Fibroblast of lung (primary cell): ENCODE results near the gene UCP3. TPM values are rescaled to one million over a fixed set of nuclear protein-coding genes. Genes with fewer than 3 reads are reported as not detected.

Source experiments
- DNase-seq, 2 donors: peaks; one replicate each; pipeline versions ENCODE4 v3.0.0 to v3.0.0-alpha.2; 2010; ENCODE audit warnings: low read depth in 2 of 2
- H2AFZ ChIP-seq: 2 replicates; pipeline ENCODE4 v1.5.1; 2012; ENCODE audit warnings: low read length, control low read depth, inconsistent platforms
- H3K27ac ChIP-seq: 2 replicates; pipeline ENCODE4 v1.5.1; 2011; ENCODE audit warnings: low read length, control low read depth; ENCODE audit not compliant: insufficient read depth
- H3K27me3 ChIP-seq: 2 replicates; pipeline ENCODE4 v1.5.1; 2011; ENCODE audit warnings: mild to moderate bottlenecking, low read length; ENCODE audit not compliant: control insufficient read depth, insufficient read depth
- H3K36me3 ChIP-seq: 2 replicates; pipeline ENCODE4 v1.5.1; 2011; ENCODE audit warnings: low read length; ENCODE audit not compliant: control insufficient read depth, insufficient read depth
- H3K4me1 ChIP-seq: 2 replicates; pipeline ENCODE4 v1.5.1; 2011; ENCODE audit warnings: low read length; ENCODE audit not compliant: control insufficient read depth, insufficient read depth; ENCODE audit errors: extremely low read depth
- H3K4me2 ChIP-seq: 2 replicates; pipeline ENCODE4 v1.5.1; 2011; ENCODE audit warnings: low read length, control low read depth; ENCODE audit not compliant: insufficient read depth; ENCODE audit errors: extremely low read depth
- H3K4me3 ChIP-seq, 4 experiments: fragments of 200-600 bp in 1 of 4; sonication (generic) in 1 of 4; replicated peaks in 1 of 4; 2 replicates each; pipeline ENCODE4 v1.5.1; 2011 to 2016; ENCODE audit warnings: low read length in 4 of 4, low read depth in 3 of 4, mild to moderate bottlenecking in 3 of 4, control low read depth in 2 of 4, inconsistent platforms in 1 of 4, mixed read lengths in 1 of 4; ENCODE audit not compliant: insufficient read depth in 1 of 4; ENCODE audit errors: control extremely low read depth in 1 of 4
- H3K79me2 ChIP-seq: 2 replicates; pipeline ENCODE4 v1.5.1; 2012; ENCODE audit warnings: mild to moderate bottlenecking, low read length, inconsistent platforms; ENCODE audit not compliant: control insufficient read depth, insufficient read depth
- H3K9ac ChIP-seq: 2 replicates; pipeline ENCODE4 v1.5.1; 2011; ENCODE audit warnings: mild to moderate bottlenecking, low read length, control low read depth; ENCODE audit not compliant: insufficient read depth
- H3K9me3 ChIP-seq: 2 replicates; pipeline ENCODE4 v1.5.1; 2012; ENCODE audit warnings: low read depth, low read length; ENCODE audit not compliant: control insufficient read depth, insufficient read depth
- H4K20me1 ChIP-seq: 2 replicates; pipeline ENCODE4 v1.5.1; 2011; ENCODE audit warnings: low read length; ENCODE audit not compliant: control insufficient read depth, insufficient read depth; ENCODE audit errors: extremely low read depth
- CTCF ChIP-seq, 2 donors: IDR thresholded peaks in 1 of 2; conservative IDR thresholded peaks in 1 of 2; 1 replicate in 1 of 2; 2 replicates in 1 of 2; pipeline ENCODE4 v1.5.1; 2011 to 2012; ENCODE audit warnings: low read length in 2 of 2, control low read depth in 1 of 2, inconsistent platforms in 1 of 2, low read depth in 1 of 2, mild to moderate bottlenecking in 1 of 2
- EZH2 ChIP-seq: IDR thresholded peaks from 2 replicates; pipeline ENCODE4 v1.5.1; 2012; ENCODE audit warnings: low read length, control low read depth, mild to moderate bottlenecking; ENCODE audit errors: missing control alignments
- polyA plus RNA-seq, 2 donors: library from polyadenylated mRNA; depleted of rRNA in 1 of 2; stranded (reverse) in 1 of 2; unstranded in 1 of 2; fragments of >200 nt; gene quantifications; 2 replicates each; pipeline ENCODE4 v1.2.1, GENCODE V29; 2011 to 2012; ENCODE audit warnings: missing spikeins in 1 of 2
- total RNA-seq: library from RNA; depleted of rRNA; stranded (reverse); fragments of >200 nt; gene quantifications from 2 replicates; pipeline ENCODE4 v1.2.1, GENCODE V29; 2014

UCP3 gene
- total and polyA plus RNA-seq, 2 donors (not counting 1 experiment from before 2014, with no cell fraction given), result 0.18 to 0.33 TPM

- Histone ChIP-seq H2AFZ (no peak overlapping the region), H3K27ac (no peak overlapping the region), H3K4me3 (no peak overlapping the region), H3K36me3 (peaks cover 6% of the 10 kb centered on the region), H3K27me3 (no peaks in the 10 kb centered on the region), H3K9me3 (no peaks in the 10 kb centered on the region), H3K4me1 (no peaks in the 10 kb centered on the region), H4K20me1 (no peaks in the 10 kb centered on the region), H3K4me2 (no peak overlapping the region), H3K9ac (no peak overlapping the region), H3K79me2 (no peaks in the 10 kb centered on the region)
- DNase-seq, result no peak
- TF ChIP-seq EZH2 (no peak), CTCF (conservative IDR thresholded peaks at IDR 0.05 in 1 of 2, IDR thresholded peaks at IDR 0.05 in 1 of 2; ENCODE audit: low read depth in 1 of 2, low read length in 2 of 2) (no peak)
Measured at GRCh38 chr11:74044538-74044937, 35.7 kb upstream of the UCP3 start.

DNA sequence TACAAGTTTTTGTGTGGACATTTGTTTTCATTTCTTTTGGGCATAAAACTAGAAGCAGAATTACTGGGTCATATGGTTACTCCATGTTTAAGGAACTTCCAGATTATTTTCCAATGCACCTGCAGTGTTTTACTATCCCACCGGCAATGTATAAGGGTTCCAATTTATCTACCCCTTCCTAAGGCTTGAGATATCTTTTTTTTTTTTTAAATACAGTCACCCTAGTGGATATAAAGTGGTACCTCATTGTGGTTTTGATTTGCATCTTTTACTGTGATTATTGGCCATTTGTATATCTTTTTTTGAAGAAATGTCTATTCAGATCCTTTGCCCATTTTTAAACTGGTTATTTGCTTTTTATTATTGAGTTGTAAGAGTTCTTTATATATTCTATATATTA lies 34.6 kb upstream of the UCP3 start:
- Histone ChIP-seq H3K27me3 (no peaks in the 10 kb centered on the region), H4K20me1 (no peaks in the 10 kb centered on the region), H3K4me2 (no peak overlapping the region), H3K4me1 (no peaks in the 10 kb centered on the region), H3K79me2 (no peaks in the 10 kb centered on the region), H3K36me3 (peaks cover 5% of the 10 kb centered on the region), H3K9me3 (no peaks in the 10 kb centered on the region), H3K9ac (no peak overlapping the region), H2AFZ (no peak overlapping the region), H3K27ac (no peak overlapping the region), H3K4me3 (no peak overlapping the region)
- DNase-seq, result no peak
- no peak for TF ChIP-seq EZH2
- no peak for TF ChIP-seq CTCF (conservative IDR thresholded peaks at IDR 0.05 in 1 of 2, IDR thresholded peaks at IDR 0.05 in 1 of 2; ENCODE audit: low read depth in 1 of 2, low read length in 2 of 2)

DNA sequence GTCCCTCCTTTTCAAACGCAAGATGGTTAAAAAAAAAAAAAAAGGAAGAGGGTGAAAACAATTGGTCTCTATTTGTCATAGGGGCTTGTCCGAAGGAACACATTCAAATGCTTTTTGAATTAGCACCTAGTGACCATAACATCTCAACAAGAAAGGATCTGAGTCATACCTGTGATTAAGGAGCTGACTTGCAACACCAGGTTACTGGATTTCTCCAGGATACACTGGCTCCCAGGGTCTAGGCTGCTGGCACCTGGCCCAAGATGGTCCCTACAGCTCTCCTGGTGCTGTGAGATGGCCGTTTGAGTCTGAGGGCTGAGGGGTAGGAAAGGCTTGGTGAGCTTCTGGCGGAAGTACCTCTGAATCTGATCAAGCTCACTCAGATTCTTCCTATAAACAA lies 28.4 kb upstream of the UCP3 start:
- H3K9me3 ChIP-seq, result no peaks in the 10 kb centered on the region
- no peak overlapping the region for H3K9ac ChIP-seq
- H3K4me2 ChIP-seq, result no peak overlapping the region
- H3K27me3 ChIP-seq, result no peaks in the 10 kb centered on the region
- TF ChIP-seq EZH2 (no peak), CTCF (conservative IDR thresholded peaks at IDR 0.05 in 1 of 2, IDR thresholded peaks at IDR 0.05 in 1 of 2; ENCODE audit: low read depth in 1 of 2, low read length in 2 of 2) (no peak)
- peaks cover 9% of the 10 kb centered on the region for H3K36me3 ChIP-seq
- no peak overlapping the region for H2AFZ ChIP-seq
- no peaks in the 10 kb centered on the region for H3K4me1 ChIP-seq
- no peak overlapping the region for H3K4me3 ChIP-seq
- H3K79me2 ChIP-seq, result no peaks in the 10 kb centered on the region
- no peak overlapping the region for H3K27ac ChIP-seq
- H4K20me1 ChIP-seq, result no peaks in the 10 kb centered on the region
- peak in 1 of 2 donors; percentile 70 for DNase-seq
